ENCODE results near the gene PLGRKT. TPM values are rescaled to one million over a fixed set of nuclear protein-coding genes. Genes with fewer than 3 reads are reported as not detected.

PLGRKT gene
- total and polyA plus RNA-seq, 8 donors, result 18.9 to 28.2 (median 22.2) TPM

DNA sequence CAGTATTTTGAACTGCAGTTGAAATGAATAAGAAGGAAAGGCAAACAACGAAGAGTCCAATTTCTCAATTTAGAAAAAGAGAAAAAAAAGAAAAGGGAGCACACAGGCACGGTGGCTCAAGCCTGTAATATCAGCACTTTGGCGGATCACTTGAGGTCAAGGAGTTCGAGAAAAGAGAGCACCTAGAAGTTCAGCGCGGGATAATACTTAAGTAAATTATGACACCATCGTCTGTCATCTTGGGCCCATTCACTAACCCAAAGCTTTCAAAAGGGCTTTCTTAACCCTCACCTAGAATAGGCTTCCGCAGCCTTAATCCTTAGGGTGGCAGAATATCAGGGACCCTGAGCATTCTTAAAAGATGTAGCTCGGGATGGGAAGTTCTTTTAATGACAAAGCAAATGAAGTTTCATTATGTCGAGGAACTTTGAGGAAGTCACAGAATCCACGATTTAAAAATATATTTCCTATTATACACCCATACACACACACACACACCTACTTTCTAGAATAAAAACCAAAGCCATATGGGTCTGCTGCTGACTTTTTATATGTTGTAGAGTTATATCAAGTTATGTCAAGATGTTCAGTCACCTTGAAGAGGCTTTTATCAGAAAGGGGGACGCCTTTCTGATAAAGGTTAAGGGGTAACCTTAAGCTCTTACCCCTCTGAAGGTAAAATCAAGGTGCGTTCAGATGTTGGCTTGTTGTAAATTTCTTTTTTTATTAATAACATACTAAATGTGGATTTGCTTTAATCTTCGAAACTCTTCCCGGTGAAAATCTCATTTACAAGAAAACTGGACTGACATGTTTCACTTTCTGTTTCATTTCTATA lies 12.0 kb upstream of the PLGRKT start:
- H3K4me1 ChIP-seq, result peaks cover 8 to 68% of the 10 kb centered on the region in 2 donors
- intact Hi-C loops (cut with DNase I), result loop anchor here in 1 of 2 donors (5.0 kb wide), 1 partner anchor 143 kb away; no protein-coding TSS in a partner anchor
- TF ChIP-seq, protein P1, sequence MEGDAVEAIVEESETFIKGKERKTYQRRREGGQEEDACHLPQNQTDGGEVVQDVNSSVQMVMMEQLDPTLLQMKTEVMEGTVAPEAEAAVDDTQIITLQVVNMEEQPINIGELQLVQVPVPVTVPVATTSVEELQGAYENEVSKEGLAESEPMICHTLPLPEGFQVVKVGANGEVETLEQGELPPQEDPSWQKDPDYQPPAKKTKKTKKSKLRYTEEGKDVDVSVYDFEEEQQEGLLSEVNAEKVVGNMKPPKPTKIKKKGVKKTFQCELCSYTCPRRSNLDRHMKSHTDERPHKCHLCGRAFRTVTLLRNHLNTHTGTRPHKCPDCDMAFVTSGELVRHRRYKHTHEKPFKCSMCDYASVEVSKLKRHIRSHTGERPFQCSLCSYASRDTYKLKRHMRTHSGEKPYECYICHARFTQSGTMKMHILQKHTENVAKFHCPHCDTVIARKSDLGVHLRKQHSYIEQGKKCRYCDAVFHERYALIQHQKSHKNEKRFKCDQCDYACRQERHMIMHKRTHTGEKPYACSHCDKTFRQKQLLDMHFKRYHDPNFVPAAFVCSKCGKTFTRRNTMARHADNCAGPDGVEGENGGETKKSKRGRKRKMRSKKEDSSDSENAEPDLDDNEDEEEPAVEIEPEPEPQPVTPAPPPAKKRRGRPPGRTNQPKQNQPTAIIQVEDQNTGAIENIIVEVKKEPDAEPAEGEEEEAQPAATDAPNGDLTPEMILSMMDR (IDR thresholded peaks at IDR 0.05), result no peak
- peak overlapping the region; percentile 46 to 63 for H3K4me3 ChIP-seq
- H3K27ac ChIP-seq, result peak overlapping the region; percentile 90 to 91
- DNase-seq (peak in 1 of 4 donors; percentile 7), ATAC-seq (peak; percentile 54)
- H3K36me3 ChIP-seq, result no peaks in the 10 kb centered on the region
- no peaks in the 10 kb centered on the region for H3K9me3 ChIP-seq
- no peaks in the 10 kb centered on the region for H3K27me3 ChIP-seq

DNA sequence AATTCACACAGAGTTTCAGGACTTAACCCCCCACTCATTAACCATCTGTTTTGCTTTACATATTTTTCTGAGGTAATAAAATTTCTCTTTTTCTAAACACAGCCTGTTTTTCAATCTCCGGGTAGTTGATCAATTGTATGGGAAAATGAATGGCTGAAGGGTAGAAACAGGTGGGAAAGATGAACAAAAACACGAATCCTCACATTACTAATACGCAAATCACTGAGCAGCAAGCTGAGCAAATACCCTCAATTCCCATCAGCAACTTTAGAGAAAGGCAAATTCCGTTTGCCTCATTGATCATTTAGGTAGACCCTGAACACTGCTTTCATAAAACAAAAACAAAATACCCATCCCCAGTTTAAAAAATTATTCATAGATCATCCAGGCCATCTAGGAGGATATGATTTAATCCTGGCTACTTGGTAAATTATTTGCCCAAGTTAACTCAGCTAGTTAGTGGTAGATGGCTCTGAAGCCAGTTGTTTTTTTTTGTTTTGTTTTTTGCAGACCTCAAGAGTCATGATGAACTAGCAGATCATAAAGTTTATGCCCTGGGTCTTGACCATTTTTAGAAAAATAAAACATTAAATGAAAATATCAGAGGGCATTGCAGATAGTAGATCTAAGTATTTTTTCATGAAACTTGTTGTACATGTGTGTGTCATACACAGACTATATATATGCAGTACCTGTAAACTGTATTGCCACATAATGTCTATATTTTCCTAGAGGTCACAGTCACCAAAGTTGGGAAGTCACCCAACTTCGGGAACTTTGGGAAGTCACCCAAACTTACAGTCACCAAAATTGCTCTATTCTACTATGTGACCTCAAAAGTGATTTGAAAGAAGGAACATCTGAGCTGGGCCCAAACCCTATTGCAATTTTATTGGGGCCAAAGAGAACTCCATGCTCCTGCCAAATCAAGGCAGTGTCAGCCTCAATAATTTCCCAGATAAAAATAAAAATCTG lies 11.0 kb upstream of the PLGRKT start:
- peaks cover 8 to 58% of the 10 kb centered on the region in 2 donors for H3K4me1 ChIP-seq
- no peak for ATAC-seq
- no peak overlapping the region for H3K4me3 ChIP-seq
- no peaks in the 10 kb centered on the region for H3K36me3 ChIP-seq
- no peaks in the 10 kb centered on the region for H3K27me3 ChIP-seq
- H3K9me3 ChIP-seq, result no peaks in the 10 kb centered on the region
- peak overlapping the region; percentile 90 to 91 for H3K27ac ChIP-seq
- TF ChIP-seq, protein P1 (IDR thresholded peaks at IDR 0.05), result no peak
- no peak for DNase-seq
- intact Hi-C loops (cut with DNase I), result no loop called here

DNA sequence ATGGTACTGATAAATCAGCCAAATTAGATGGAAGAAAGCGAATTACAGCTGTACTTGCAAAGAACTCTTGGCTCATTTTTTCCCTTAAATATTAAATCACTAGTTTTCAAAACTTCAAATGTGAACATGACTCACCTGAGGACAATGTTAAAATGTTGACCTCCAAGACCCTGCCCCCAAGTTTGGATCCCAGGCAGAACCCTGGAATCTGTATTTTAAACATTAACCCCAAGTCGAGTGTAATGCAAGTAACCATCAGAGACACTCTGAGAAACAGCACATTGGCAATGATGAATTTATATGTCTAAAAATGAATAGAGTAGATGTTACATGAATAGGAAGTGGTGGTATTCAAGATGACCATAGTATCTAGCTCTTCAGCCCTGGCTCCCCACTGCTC lies 10.3 kb upstream of the PLGRKT start:
- intact Hi-C loops (cut with DNase I), result no loop called here
- ATAC-seq (no peak), DNase-seq (no peak)
- H3K4me3 ChIP-seq, result no peak overlapping the region
- no peak overlapping the region for H3K27ac ChIP-seq
- H3K27me3 ChIP-seq, result no peaks in the 10 kb centered on the region
- TF ChIP-seq, protein P1 (IDR thresholded peaks at IDR 0.05), result no peak
- H3K9me3 ChIP-seq, result no peaks in the 10 kb centered on the region
- peaks cover 8 to 51% of the 10 kb centered on the region in 2 donors for H3K4me1 ChIP-seq
- H3K36me3 ChIP-seq, result no peaks in the 10 kb centered on the region

DNA sequence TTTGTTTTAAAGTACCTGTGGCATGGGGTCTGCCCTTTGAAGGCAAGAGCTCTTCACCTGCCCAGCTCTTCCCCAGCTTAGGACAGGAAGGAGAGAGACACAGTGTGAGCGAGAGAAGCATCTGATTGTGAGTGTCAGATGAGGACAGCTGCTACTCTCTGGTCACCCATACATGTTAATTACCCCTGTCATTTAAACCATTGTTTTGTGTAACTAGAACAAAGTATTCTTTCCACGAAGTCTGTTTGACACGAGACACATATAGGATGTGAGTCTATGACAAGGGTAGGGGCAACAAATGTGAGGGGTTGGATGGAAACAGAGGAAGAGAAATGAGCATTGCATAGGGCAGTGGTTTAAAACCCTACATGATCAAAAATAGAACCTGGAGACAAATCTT lies 9.6 kb upstream of the PLGRKT start:
- no peaks in the 10 kb centered on the region for H3K36me3 ChIP-seq
- H3K9me3 ChIP-seq, result no peaks in the 10 kb centered on the region
- TF ChIP-seq, protein P1 (IDR thresholded peaks at IDR 0.05), result no peak
- intact Hi-C loops (cut with DNase I), result no loop called here
- peaks cover 8 to 44% of the 10 kb centered on the region in 2 donors for H3K4me1 ChIP-seq
- DNase-seq (no peak), ATAC-seq (no peak)
- no peak overlapping the region for H3K4me3 ChIP-seq
- H3K27me3 ChIP-seq, result no peaks in the 10 kb centered on the region
- H3K27ac ChIP-seq, result no peak overlapping the region
